ENCODE measurements around the gene AQP10. TPM values are rescaled to one million over a fixed set of nuclear protein-coding genes. Genes with fewer than 3 reads are reported as not detected.

AQP10 gene
- total RNA-seq, 4 donors from 2014 or later: 0.21 TPM; not detected in 3

- 51 to 66% methylated on average over 3 of the region's 3 CpGs for WGBS, 2 donors
- Histone ChIP-seq H3K4me3 (no peak overlapping the region), H3K4me1 (no peaks in the 10 kb centered on the region), H3K27ac (no peak overlapping the region), H3K36me3 (no peaks in the 10 kb centered on the region), H3K27me3 (no peaks in the 10 kb centered on the region), H3K9me3 (peaks cover 0 to 2% (median 0%) of the 10 kb centered on the region in 4 donors)
- TF ChIP-seq CTCF (IDR thresholded peaks at IDR 0.05): no peak
- no peak for TF ChIP-seq EP300 (IDR thresholded peaks at IDR 0.05)
- TF ChIP-seq POLR2A (IDR thresholded peaks at IDR 0.05): no peak
- DNase-seq (ENCODE audit: low spot score in 2 of 2): no peak
Observed at GRCh38 chr1:154288661-154289060, 32.2 kb upstream of the AQP10 start.

GRCh38 chr1:154290921-154291320 lies 30.0 kb upstream of the AQP10 start:
- WGBS, 2 donors: 63 to 66% methylated on average over 1 of the region's 1 CpG
- H3K9me3 ChIP-seq: peaks cover 0 to 25% (median 5%) of the 10 kb centered on the region in 4 donors
- H3K36me3 ChIP-seq: no peaks in the 10 kb centered on the region
- H3K27ac ChIP-seq: no peak overlapping the region
- no peak overlapping the region for H3K4me3 ChIP-seq
- DNase-seq (ENCODE audit: low spot score in 2 of 2): no peak
- no peaks in the 10 kb centered on the region for H3K27me3 ChIP-seq
- H3K4me1 ChIP-seq: no peaks in the 10 kb centered on the region
- no peak for TF ChIP-seq CTCF (IDR thresholded peaks at IDR 0.05)
- no peak for TF ChIP-seq EP300 (IDR thresholded peaks at IDR 0.05)
- no peak for TF ChIP-seq POLR2A (IDR thresholded peaks at IDR 0.05)

GRCh38 chr1:154295408-154296235 lies 25.3 kb upstream of the AQP10 start:
- no peak for TF ChIP-seq CTCF (IDR thresholded peaks at IDR 0.05)
- no peak for TF ChIP-seq EP300 (IDR thresholded peaks at IDR 0.05)
- no peak for TF ChIP-seq POLR2A (IDR thresholded peaks at IDR 0.05)
- H3K4me3 ChIP-seq: no peak overlapping the region
- DNase-seq (ENCODE audit: low spot score in 2 of 2): no peak
- H3K27me3 ChIP-seq: no peaks in the 10 kb centered on the region
- no peaks in the 10 kb centered on the region for H3K36me3 ChIP-seq
- H3K27ac ChIP-seq: no peak overlapping the region
- peaks cover 0 to 37% (median 6%) of the 10 kb centered on the region in 4 donors for H3K9me3 ChIP-seq
- 83 to 84% methylated on average over 8 of the region's 8 CpGs for whole genome bisulfite sequencing, 2 donors
- H3K4me1 ChIP-seq: no peaks in the 10 kb centered on the region

GRCh38 chr1:154301582-154301981 lies 19.3 kb upstream of the AQP10 start:
- Histone ChIP-seq H3K4me1 (no peaks in the 10 kb centered on the region), H3K27me3 (no peaks in the 10 kb centered on the region), H3K27ac (no peak overlapping the region), H3K4me3 (no peak overlapping the region), H3K9me3 (peaks cover 0 to 6% (median 0%) of the 10 kb centered on the region in 4 donors), H3K36me3 (no peaks in the 10 kb centered on the region)
- TF ChIP-seq CTCF (IDR thresholded peaks at IDR 0.05) (no peak), POLR2A (IDR thresholded peaks at IDR 0.05) (no peak), EP300 (IDR thresholded peaks at IDR 0.05) (no peak)
- WGBS, 2 donors: 64 to 71% methylated on average over 1 of the region's 1 CpG
- DNase-seq (ENCODE audit: low spot score in 2 of 2): no peak

GRCh38 chr1:154304664-154305337 lies 16.1 kb upstream of the AQP10 start:
- 61 to 68% methylated on average over 9 of the region's 9 CpGs for WGBS, 2 donors
- Histone ChIP-seq H3K36me3 (no peaks in the 10 kb centered on the region), H3K4me1 (no peaks in the 10 kb centered on the region), H3K27ac (no peak overlapping the region), H3K9me3 (no peaks in the 10 kb centered on the region), H3K27me3 (no peaks in the 10 kb centered on the region), H3K4me3 (no peak overlapping the region)
- no peak for DNase-seq (ENCODE audit: low spot score in 2 of 2)
- TF ChIP-seq CTCF (IDR thresholded peaks at IDR 0.05): no peak
- no peak for TF ChIP-seq EP300 (IDR thresholded peaks at IDR 0.05)
- TF ChIP-seq POLR2A (IDR thresholded peaks at IDR 0.05): no peak
